Hepatocyte (in vitro differentiated cells): ENCODE data around the gene COQ9.

ENCODE experiments used
- CTCF ChIP-seq: fragments of 200-600 bp; sonication (generic); IDR thresholded peaks from 2 replicates; pipeline ENCODE4 v1.5.1; 2016; ENCODE audit warnings: antibody characterized with exemption, mild to moderate bottlenecking; ENCODE audit not compliant: poor library complexity
- EZH2 ChIP-seq: fragments of 200-600 bp; sonication (generic); IDR thresholded peaks from 2 replicates; pipeline ENCODE4 v1.6.1; 2016; ENCODE audit warnings: antibody characterized with exemption, mild to moderate bottlenecking, borderline replicate concordance
- EZH2phosphoT487 ChIP-seq: fragments of 200-600 bp; sonication (generic); IDR thresholded peaks from one replicate; pipeline ENCODE4 v1.6.1; 2018; ENCODE audit warnings: antibody characterized with exemption, mild to moderate bottlenecking, low read depth, moderate library complexity; ENCODE audit not compliant: unreplicated experiment, severe bottlenecking

GRCh38 chr16:57434003-57434402 lies 13.3 kb upstream of the COQ9 start:
- TF ChIP-seq EZH2phosphoT487: no peak
- no peak for TF ChIP-seq EZH2
- no peak for TF ChIP-seq CTCF
